Upper lobe of left lung (tissue), 4 donors: ENCODE data around the gene PGP.

Experiments
- EP300 ChIP-seq, 4 donors: sonication (generic); formaldehyde crosslinking; IDR thresholded peaks; one replicate each; pipeline ENCODE4 v1.5.1; 2017; ENCODE audit warnings: antibody characterized with exemption in 4 of 4, control low read depth in 2 of 4
- POLR2A ChIP-seq, 4 donors: fragments of 450-650 bp; IDR thresholded peaks; one replicate each; pipeline ENCODE4 v1.5.1; 2016 to 2017; ENCODE audit warnings: antibody characterized with exemption in 4 of 4, mild to moderate bottlenecking in 2 of 4
- POLR2AphosphoS5 ChIP-seq, 2 donors: sonication (generic); formaldehyde crosslinking; IDR thresholded peaks; one replicate each; pipeline ENCODE4 v1.5.1; 2017; ENCODE audit warnings: antibody characterized with exemption in 2 of 2
- TF ChIP-seq, protein P1 (sequence below), 6 experiments: fragments of 450-650 bp in 4 of 6; fragments of 200-600 bp in 2 of 6; sonication (generic) in 2 of 6; IDR thresholded peaks; one replicate each; pipeline ENCODE4 v1.5.1; 2016 to 2019; ENCODE audit warnings: antibody characterized with exemption in 6 of 6

DNA sequence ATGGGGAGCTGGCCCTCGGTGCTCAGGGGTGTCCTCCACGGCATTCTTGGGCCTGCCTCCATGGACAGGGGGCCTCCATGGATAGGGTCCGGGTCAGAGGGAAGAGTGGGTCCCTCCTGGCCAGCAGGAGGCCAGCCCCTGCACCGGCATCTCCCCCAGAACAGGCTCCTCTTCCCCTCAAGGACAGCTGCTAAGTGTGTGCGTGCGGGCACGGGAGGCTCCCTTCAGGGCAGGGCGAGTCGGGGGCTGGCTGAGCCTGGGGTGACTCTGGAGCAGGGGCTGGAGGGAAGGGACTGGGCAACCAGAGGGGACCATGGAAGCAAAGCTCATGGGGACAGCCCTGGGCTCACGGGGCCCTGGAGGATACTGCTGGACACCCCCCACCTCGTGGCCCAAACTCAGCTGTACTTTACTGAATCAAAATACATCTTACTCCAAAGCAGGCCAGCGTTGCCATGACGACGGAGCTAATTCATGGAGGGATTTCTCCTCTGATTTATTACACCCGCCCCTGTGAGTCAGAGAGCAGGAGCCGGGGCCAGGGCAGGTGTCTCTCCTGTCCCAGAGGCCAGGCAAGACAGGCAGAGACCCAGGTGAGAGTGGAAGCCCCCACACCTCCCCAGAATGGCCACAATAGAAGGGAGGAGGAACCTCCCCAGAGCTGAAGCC is 20.3 kb downstream of the PGP start:
- TF ChIP-seq, protein P1, sequence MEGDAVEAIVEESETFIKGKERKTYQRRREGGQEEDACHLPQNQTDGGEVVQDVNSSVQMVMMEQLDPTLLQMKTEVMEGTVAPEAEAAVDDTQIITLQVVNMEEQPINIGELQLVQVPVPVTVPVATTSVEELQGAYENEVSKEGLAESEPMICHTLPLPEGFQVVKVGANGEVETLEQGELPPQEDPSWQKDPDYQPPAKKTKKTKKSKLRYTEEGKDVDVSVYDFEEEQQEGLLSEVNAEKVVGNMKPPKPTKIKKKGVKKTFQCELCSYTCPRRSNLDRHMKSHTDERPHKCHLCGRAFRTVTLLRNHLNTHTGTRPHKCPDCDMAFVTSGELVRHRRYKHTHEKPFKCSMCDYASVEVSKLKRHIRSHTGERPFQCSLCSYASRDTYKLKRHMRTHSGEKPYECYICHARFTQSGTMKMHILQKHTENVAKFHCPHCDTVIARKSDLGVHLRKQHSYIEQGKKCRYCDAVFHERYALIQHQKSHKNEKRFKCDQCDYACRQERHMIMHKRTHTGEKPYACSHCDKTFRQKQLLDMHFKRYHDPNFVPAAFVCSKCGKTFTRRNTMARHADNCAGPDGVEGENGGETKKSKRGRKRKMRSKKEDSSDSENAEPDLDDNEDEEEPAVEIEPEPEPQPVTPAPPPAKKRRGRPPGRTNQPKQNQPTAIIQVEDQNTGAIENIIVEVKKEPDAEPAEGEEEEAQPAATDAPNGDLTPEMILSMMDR (IDR thresholded peaks at IDR 0.05): no peak
- TF ChIP-seq POLR2AphosphoS5 (IDR thresholded peaks at IDR 0.05): no peak
- no peak for TF ChIP-seq EP300 (IDR thresholded peaks at IDR 0.05)
- no peak for TF ChIP-seq POLR2A (IDR thresholded peaks at IDR 0.05)
